GM13976 (cell line): ENCODE results near the gene TBX3.

ENCODE experiments used
- DNase-seq: peaks from one replicate; pipeline ENCODE4 v3.0.0; 2012; ENCODE audit warnings: low spot score
- CTCF ChIP-seq: IDR thresholded peaks from 2 replicates; pipeline ENCODE4 v1.5.1; 2012; ENCODE audit warnings: borderline replicate concordance, mild to moderate bottlenecking; ENCODE audit not compliant: insufficient read depth; ENCODE audit errors: extremely low read depth, missing control alignments, control extremely low read depth
- in situ Hi-C: fragments of 300-500 bp; cut with MboI; formaldehyde crosslinking; loops from one replicate; pipeline ENCODE4 v1.12.0; 2022; ENCODE audit warnings: low sequenced_read_pairs, mixed read lengths, inconsistent platforms; ENCODE audit not compliant: unreplicated experiment

Gene TBX3

GRCh38 chr12:114697243-114697716 lies 13.3 kb upstream of the TBX3 start:
- TF ChIP-seq CTCF = no peak
- in situ Hi-C loops = no loop called here

GRCh38 chr12:114696443-114697242 lies 12.7 kb upstream of the TBX3 start:
- TF ChIP-seq CTCF = no peak
- DNase-seq = no peak
- in situ Hi-C loops = no loop called here

More at GRCh38 chr12:114697243-114697716, 13.3 kb upstream of the TBX3 start:
- no peak for DNase-seq

DNA sequence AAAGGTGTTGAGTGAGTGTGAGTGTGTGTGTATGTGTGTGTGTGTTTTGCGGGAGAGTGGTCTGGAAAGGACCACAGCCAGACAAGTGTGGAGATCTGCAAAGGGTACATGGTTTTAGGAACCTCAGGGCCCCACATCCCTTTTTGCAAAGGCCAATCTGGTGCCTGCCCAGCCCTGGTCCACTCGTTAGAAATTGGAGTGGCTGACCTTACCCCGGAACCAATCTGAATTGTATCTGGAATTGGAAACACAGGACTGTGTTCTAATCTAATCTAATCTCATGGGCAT lies 11.3 kb upstream of the TBX3 start:
- no peak for DNase-seq
- in situ Hi-C loops = no loop called here
- TF ChIP-seq CTCF = no peak

DNA sequence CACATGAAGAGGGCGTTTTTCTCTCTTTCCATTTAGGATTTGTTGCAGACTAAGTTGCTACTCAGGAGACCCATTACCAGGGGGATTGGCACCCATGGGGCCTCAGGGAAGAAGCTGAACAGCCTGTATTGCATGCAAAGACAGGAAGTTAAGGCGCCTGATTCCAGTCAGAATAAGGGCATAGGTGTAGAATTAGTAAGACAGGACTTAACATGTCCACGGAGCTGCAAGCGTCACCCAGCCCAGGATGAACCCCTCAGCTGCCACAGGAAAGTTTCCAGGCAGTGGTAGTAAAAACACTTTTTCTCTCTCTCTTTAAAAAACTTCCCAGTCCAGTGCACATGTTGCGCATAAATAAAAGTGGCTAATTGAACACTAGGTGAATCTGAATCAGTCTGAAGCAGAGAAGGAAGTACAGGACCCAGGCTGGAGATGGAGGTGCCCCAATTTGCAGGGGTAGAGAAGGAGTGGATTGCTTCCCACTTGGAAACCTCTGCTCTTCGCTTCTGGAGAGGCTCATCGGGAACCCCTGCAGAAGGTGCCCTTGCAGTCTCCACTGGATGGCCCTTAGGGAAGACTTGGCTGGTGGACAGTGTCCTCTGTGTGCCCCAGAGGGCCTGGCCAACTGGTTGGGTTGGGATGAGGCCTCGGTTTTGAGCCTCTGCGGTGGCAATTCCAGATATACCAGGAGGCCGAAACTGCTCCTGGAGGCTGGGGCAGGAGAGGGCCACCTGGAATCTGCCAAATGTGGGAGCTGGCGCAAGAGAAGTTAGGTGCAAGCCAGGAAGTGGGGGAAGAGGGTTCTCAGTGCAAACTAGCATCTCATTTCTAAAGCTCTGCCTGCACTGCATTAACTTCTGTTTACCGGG lies 10.7 kb upstream of the TBX3 start:
- no peak for DNase-seq
- in situ Hi-C loops = no loop called here
- TF ChIP-seq CTCF = no peak

GRCh38 chr12:114693532-114693931 lies 9.6 kb upstream of the TBX3 start:
- TF ChIP-seq CTCF = no peak

DNA sequence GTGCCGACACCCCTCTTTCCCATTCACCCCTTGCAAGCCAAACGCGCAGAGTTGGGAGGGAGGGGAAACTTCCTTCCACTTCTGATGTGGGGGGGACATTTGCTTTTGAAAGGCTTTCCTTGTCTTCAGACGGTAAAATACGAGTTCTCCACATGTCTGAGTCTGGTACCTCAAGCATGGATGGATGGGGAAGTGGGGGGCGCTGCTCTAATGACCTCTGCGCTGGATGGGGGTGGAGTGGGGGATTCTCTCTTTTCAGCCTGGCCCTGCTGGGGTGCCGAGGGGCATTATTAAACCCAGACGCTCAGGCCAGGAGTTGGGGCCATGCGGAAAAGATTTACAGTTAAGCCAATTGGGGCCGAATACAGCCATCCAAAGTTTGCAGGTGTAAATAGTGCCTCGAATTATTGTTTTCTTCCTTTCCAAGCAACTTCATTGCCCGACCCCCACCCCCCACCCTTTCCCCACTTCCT lies 9.1 kb upstream of the TBX3 start:
- in situ Hi-C loops = no loop called here
- no peak for DNase-seq
- TF ChIP-seq CTCF = no peak

More at GRCh38 chr12:114693532-114693931, 9.6 kb upstream of the TBX3 start:
- DNase-seq = no peak
- in situ Hi-C loops = no loop called here
